M059J (cell line): Measurements from ENCODE around the gene NEDD9. TPM values are rescaled to one million over a fixed set of nuclear protein-coding genes. Genes with fewer than 3 reads are reported as not detected.

Source experiments
- DNase-seq: peaks from one replicate; pipeline ENCODE4 v3.0.0-alpha.2; 2012; ENCODE audit warnings: low read depth
- total RNA-seq: library from RNA; depleted of rRNA; stranded (reverse); fragments of >200 nt; shearing (Covaris generic); gene quantifications from 2 replicates; pipeline ENCODE4 v1.2.3, GENCODE V29; 2014; rRNA removed

Gene NEDD9
- total RNA-seq: 53.5 and 79.4 TPM in 2 replicates

- peak; percentile 100 for DNase-seq
These were observed at the start of gene NEDD9 for GRCh38 chr6:11232193-11232769. TSS of gene NEDD9 (minus strand) at chr6:11232668. CDS start at chr6:11232515, 153 bp downstream.

GRCh38 chr6:11282245-11282644 is 49.8 kb upstream of the NEDD9 start:
- DNase-seq: no peak

- no peak for DNase-seq
These were observed 47.9 kb upstream of the NEDD9 start for GRCh38 chr6:11280394-11280793.

GRCh38 chr6:11279284-11279689 is 46.8 kb upstream of the NEDD9 start:
- DNase-seq: no peak

- no peak for DNase-seq
These were observed 45.7 kb upstream of the NEDD9 start for GRCh38 chr6:11278207-11278559.

GRCh38 chr6:11277275-11278206 is 45.1 kb upstream of the NEDD9 start:
- peak; percentile 96 for DNase-seq

GRCh38 chr6:11276911-11277274 is 44.4 kb upstream of the NEDD9 start:
- DNase-seq: peak; percentile 94

- DNase-seq: no peak
These were observed 43.8 kb upstream of the NEDD9 start for GRCh38 chr6:11276228-11276627.

GRCh38 chr6:11275598-11275997 is 43.1 kb upstream of the NEDD9 start:
- no peak for DNase-seq

- DNase-seq: no peak
These were observed 41.1 kb upstream of the NEDD9 start for GRCh38 chr6:11273406-11274065.

- DNase-seq: no peak
These were observed 40.2 kb upstream of the NEDD9 start for GRCh38 chr6:11272491-11273192.

- peak; percentile 32 for DNase-seq
These were observed 39.0 kb upstream of the NEDD9 start for GRCh38 chr6:11271228-11272020.

GRCh38 chr6:11270030-11271027 is 37.9 kb upstream of the NEDD9 start:
- DNase-seq: peak; percentile 52

- no peak for DNase-seq
These were observed 36.5 kb upstream of the NEDD9 start for GRCh38 chr6:11268978-11269377.

- no peak for DNase-seq
These were observed 34.5 kb upstream of the NEDD9 start for GRCh38 chr6:11266926-11267325.

GRCh38 chr6:11265932-11266331 is 33.5 kb upstream of the NEDD9 start:
- no peak for DNase-seq

GRCh38 chr6:11264100-11264499 is 31.6 kb upstream of the NEDD9 start:
- DNase-seq: no peak

- DNase-seq: peak; percentile 98
These were observed 30.9 kb upstream of the NEDD9 start for GRCh38 chr6:11263291-11263775.

- no peak for DNase-seq
These were observed 29.8 kb upstream of the NEDD9 start for GRCh38 chr6:11262242-11262641.
